NCI-H345 (cell line): ENCODE results near the gene BASP1.
"Not testable (repeated sequence)": the region's sequence is repeated elsewhere in the genome, so short reads cannot be mapped to it uniquely, and the experiment has no call there.

Experiments
- DNase-seq: peaks from one replicate; lab custom pipeline; 2025; lab: John Stamatoyannopoulos, UW

BASP1 gene

GRCh38 chr5:17289681-17290539, 72.5 kb downstream of the BASP1 start:
- DNase-seq = no peak

GRCh38 chr5:17290540-17290974, 73.1 kb downstream of the BASP1 start:
- DNase-seq = no peak

GRCh38 chr5:17292434-17293015, 75.1 kb downstream of the BASP1 start:
- DNase-seq = no peak

- no peak for DNase-seq
These were observed 77.3 kb downstream of the BASP1 start for GRCh38 chr5:17294639-17295311.

- no peak for DNase-seq
These were observed 78.2 kb downstream of the BASP1 start for GRCh38 chr5:17295671-17296070.

GRCh38 chr5:17302106-17302505, 84.7 kb downstream of the BASP1 start:
- DNase-seq = no peak

GRCh38 chr5:17302604-17303003, 85.2 kb downstream of the BASP1 start:
- DNase-seq = no peak

- DNase-seq = no peak
These were observed 86.9 kb downstream of the BASP1 start for GRCh38 chr5:17304282-17304681.

GRCh38 chr5:17305017-17305416, 87.6 kb downstream of the BASP1 start:
- no peak for DNase-seq

GRCh38 chr5:17305964-17306725, 88.7 kb downstream of the BASP1 start:
- no peak for DNase-seq

GRCh38 chr5:17306726-17307091, 89.3 kb downstream of the BASP1 start:
- no peak for DNase-seq

- DNase-seq = not testable (repeated sequence)
These were observed 90.0 kb downstream of the BASP1 start for GRCh38 chr5:17307440-17307839.

- no peak for DNase-seq
These were observed 91.1 kb downstream of the BASP1 start for GRCh38 chr5:17308326-17309065.

- no peak for DNase-seq
These were observed 92.0 kb downstream of the BASP1 start for GRCh38 chr5:17309462-17309861.

- DNase-seq = not testable (repeated sequence)
These were observed 93.1 kb downstream of the BASP1 start for GRCh38 chr5:17310502-17310901.

GRCh38 chr5:17311811-17312210, 94.4 kb downstream of the BASP1 start:
- not testable (repeated sequence) for DNase-seq

- DNase-seq = no peak
These were observed 94.9 kb downstream of the BASP1 start for GRCh38 chr5:17312358-17312757.

- DNase-seq = no peak
These were observed 97.6 kb downstream of the BASP1 start for GRCh38 chr5:17314907-17315471.

GRCh38 chr5:17315710-17316221, 98.3 kb downstream of the BASP1 start:
- DNase-seq = no peak

- DNase-seq = no peak
These were observed 99.6 kb downstream of the BASP1 start for GRCh38 chr5:17316970-17317459.

GRCh38 chr5:17317473-17317872, 100.0 kb downstream of the BASP1 start:
- DNase-seq = no peak
